ENCODE measurements around the gene MRGPRD. TPM values are rescaled to one million over a fixed set of nuclear protein-coding genes. Genes with fewer than 3 reads are reported as not detected.

The MRGPRD gene
- total and polyA plus RNA-seq, 2 donors (not counting 1 experiment from before 2014, with no cell fraction given): not detected

GRCh38 chr11:69014084-69014851 is 33.5 kb upstream of the MRGPRD start:
- no peak for ATAC-seq (ENCODE audit: low read depth)
- WGBS (ENCODE audit: insufficient coverage): 75% methylated on average over 21 of the region's 28 CpGs
- Histone ChIP-seq H3K9me3 (ENCODE audit: control extremely low read depth in 1 of 3, control insufficient read depth in 2 of 3, insufficient read depth in 1 of 3, low read length in 2 of 3) (no peaks in the 10 kb centered on the region), H2AFZ (ENCODE audit: insufficient read depth, low read depth, low read length, poor library complexity, severe bottlenecking) (no peak overlapping the region), H4K20me1 (ENCODE audit: control insufficient read depth, insufficient read depth, low read length, poor library complexity, severe bottlenecking) (no peaks in the 10 kb centered on the region), H3K4me2 (replicated peaks; ENCODE audit: low read depth, low read length, poor library complexity, severe bottlenecking) (no peak overlapping the region), H3K9ac (ENCODE audit: low read length) (no peak overlapping the region), H3K27me3 (replicated peaks in 1 of 4; ENCODE audit: control extremely low read depth in 1 of 4, control insufficient read depth in 3 of 4, insufficient read depth in 4 of 4, low read length in 3 of 4) (peaks cover 0 to 43% (median 13%) of the 10 kb centered on the region in 4 experiments), H3K36me3 (replicated peaks in 1 of 2; ENCODE audit: control extremely low read depth in 1 of 2, control insufficient read depth in 1 of 2, extremely low read depth in 1 of 2, insufficient read depth in 2 of 2, low read length in 1 of 2) (no peaks in the 10 kb centered on the region), H3K79me2 (ENCODE audit: control insufficient read depth, insufficient read depth, low read length) (no peaks in the 10 kb centered on the region), H3K4me1 (ENCODE audit: control insufficient read depth in 2 of 2, insufficient read depth in 2 of 2, low read length in 2 of 2) (peaks cover 0 to 3% of the 10 kb centered on the region in 2 donors), H3K27ac (ENCODE audit: low read length in 2 of 2) (no peak overlapping the region), H3K4me3 (ENCODE audit: control extremely low read depth in 1 of 5, extremely low read depth in 1 of 5, insufficient read depth in 1 of 5, low read depth in 2 of 5, low read length in 4 of 5) (no peak overlapping the region)
- ChIA-PET POLR2A (no interaction called here), CTCF (no interaction called here)
- Mint-ChIP-seq H3K9me3 (ENCODE audit: insufficient read depth) (no peaks in the 10 kb centered on the region), H3K4me1 (peaks cover 2% of the 10 kb centered on the region), H3K4me3 (no peak overlapping the region), H3K27ac (no peak overlapping the region), H3K27me3 (peaks cover 22% of the 10 kb centered on the region)
- DNase-seq: no peak
- TF ChIP-seq, protein P1, sequence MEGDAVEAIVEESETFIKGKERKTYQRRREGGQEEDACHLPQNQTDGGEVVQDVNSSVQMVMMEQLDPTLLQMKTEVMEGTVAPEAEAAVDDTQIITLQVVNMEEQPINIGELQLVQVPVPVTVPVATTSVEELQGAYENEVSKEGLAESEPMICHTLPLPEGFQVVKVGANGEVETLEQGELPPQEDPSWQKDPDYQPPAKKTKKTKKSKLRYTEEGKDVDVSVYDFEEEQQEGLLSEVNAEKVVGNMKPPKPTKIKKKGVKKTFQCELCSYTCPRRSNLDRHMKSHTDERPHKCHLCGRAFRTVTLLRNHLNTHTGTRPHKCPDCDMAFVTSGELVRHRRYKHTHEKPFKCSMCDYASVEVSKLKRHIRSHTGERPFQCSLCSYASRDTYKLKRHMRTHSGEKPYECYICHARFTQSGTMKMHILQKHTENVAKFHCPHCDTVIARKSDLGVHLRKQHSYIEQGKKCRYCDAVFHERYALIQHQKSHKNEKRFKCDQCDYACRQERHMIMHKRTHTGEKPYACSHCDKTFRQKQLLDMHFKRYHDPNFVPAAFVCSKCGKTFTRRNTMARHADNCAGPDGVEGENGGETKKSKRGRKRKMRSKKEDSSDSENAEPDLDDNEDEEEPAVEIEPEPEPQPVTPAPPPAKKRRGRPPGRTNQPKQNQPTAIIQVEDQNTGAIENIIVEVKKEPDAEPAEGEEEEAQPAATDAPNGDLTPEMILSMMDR (IDR thresholded peaks at IDR 0.05): no peak
- intact Hi-C loops (cut with micrococcal nuclease): no loop called here

DNA sequence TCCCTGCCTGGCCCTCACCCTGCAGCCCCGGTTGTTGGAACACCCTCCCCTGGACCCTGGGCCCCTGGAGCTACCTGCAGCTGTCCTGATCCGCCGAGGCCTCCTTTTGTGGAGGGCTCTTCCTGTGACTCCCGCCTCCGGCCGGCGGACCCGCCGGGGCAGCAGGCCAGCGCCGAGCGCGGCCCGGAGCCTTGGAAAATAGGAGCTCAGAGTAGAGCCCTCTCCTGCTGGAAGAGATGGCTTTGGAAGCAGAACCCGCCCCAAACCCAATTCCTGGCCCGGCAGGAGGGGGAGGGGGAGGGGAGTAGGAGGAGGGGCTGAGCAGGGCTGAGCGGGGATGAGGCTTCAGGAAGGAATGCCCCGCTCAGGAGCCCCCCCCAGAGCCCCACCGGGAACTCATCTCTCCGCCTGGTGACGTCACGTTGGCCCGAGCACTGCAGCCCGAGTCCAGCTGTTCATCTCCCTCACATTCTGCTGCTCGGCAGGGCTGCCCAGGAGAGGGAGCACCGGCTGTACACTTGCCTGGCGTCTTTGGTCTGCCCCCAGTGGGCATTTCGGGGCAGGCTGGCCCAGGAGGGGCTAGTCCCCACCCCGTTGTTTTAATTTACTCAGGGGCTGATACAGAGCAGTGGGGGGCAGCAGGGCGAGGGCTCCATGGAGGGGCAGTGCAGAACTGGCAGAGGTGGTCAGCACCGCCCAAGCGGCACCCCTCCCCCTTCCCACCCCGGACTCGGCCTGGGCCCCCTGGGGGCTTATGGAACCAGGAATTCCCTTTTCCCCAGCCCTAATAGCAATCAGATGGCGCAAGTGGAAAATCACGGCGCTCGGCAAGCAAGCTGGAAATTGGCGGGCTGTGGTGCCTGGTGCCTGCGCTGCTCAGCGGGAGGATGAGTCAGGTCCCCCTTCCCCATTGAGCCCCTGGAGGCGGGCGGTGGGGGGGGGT is 32.5 kb upstream of the MRGPRD start, which contains the start of gene MRGPRF:
TSS of gene MRGPRF (minus strand) at position 238 of the 943 bp plus-strand sequence. CDS start 3,345 bp downstream, outside the sequence.
- TF ChIP-seq EZH2 (IDR thresholded peaks at IDR 0.05; ENCODE audit: borderline replicate concordance, insufficient read depth, low read depth, low read length, poor library complexity, severe bottlenecking): no peak
- TF ChIP-seq, protein P1 (IDR thresholded peaks at IDR 0.05): no peak
- H4K20me1 ChIP-seq (ENCODE audit: control insufficient read depth, insufficient read depth, low read length, poor library complexity, severe bottlenecking): no peaks in the 10 kb centered on the region
- WGBS (ENCODE audit: insufficient coverage): 13% methylated on average over 39 of the region's 43 CpGs
- H3K4me2 ChIP-seq (replicated peaks; ENCODE audit: low read depth, low read length, poor library complexity, severe bottlenecking): no peak within 1 kb of the TSS
- H3K9ac ChIP-seq (ENCODE audit: low read length): no peak within 1 kb of the TSS
- H3K36me3 ChIP-seq (replicated peaks in 1 of 2; ENCODE audit: control extremely low read depth in 1 of 2, control insufficient read depth in 1 of 2, extremely low read depth in 1 of 2, insufficient read depth in 2 of 2, low read length in 1 of 2): no peaks in the 10 kb centered on the region
- no peak within 1 kb of the TSS for H3K27ac Mint-ChIP-seq
- CTCF ChIA-PET: no interaction called here
- H3K4me3 ChIP-seq (ENCODE audit: control extremely low read depth in 1 of 5, extremely low read depth in 1 of 5, insufficient read depth in 1 of 5, low read depth in 2 of 5, low read length in 4 of 5): no peak within 1 kb of the TSS
- H3K27me3 Mint-ChIP-seq: peaks cover 30% of the 10 kb centered on the region
- no peaks in the 10 kb centered on the region for H3K9me3 ChIP-seq (ENCODE audit: control extremely low read depth in 1 of 3, control insufficient read depth in 2 of 3, insufficient read depth in 1 of 3, low read length in 2 of 3)
- peaks cover 0 to 3% of the 10 kb centered on the region in 2 donors for H3K4me1 ChIP-seq (ENCODE audit: control insufficient read depth in 2 of 2, insufficient read depth in 2 of 2, low read length in 2 of 2)
- no peaks in the 10 kb centered on the region for H3K9me3 Mint-ChIP-seq (ENCODE audit: insufficient read depth)
- peaks cover 2% of the 10 kb centered on the region for H3K4me1 Mint-ChIP-seq
- no peak within 1 kb of the TSS for H3K27ac ChIP-seq (ENCODE audit: low read length in 2 of 2)
- H3K27me3 ChIP-seq (replicated peaks in 1 of 4; ENCODE audit: control extremely low read depth in 1 of 4, control insufficient read depth in 3 of 4, insufficient read depth in 4 of 4, low read length in 3 of 4): peaks cover 0 to 49% (median 13%) of the 10 kb centered on the region in 4 experiments
- peak; percentile 26 for DNase-seq
- no peak within 1 kb of the TSS for H2AFZ ChIP-seq (ENCODE audit: insufficient read depth, low read depth, low read length, poor library complexity, severe bottlenecking)
- H3K4me3 Mint-ChIP-seq: no peak within 1 kb of the TSS
- ATAC-seq (ENCODE audit: low read depth): no peak
- POLR2A ChIA-PET: no interaction called here
- intact Hi-C loops (cut with micrococcal nuclease): no loop called here
- H3K79me2 ChIP-seq (ENCODE audit: control insufficient read depth, insufficient read depth, low read length): no peaks in the 10 kb centered on the region
